ENCODE results near the gene HOXD12. TPM values are rescaled to one million over a fixed set of nuclear protein-coding genes. Genes with fewer than 3 reads are reported as not detected.

Gene HOXD12
- polyA plus RNA-seq, 1 experiment, result not detected

DNA sequence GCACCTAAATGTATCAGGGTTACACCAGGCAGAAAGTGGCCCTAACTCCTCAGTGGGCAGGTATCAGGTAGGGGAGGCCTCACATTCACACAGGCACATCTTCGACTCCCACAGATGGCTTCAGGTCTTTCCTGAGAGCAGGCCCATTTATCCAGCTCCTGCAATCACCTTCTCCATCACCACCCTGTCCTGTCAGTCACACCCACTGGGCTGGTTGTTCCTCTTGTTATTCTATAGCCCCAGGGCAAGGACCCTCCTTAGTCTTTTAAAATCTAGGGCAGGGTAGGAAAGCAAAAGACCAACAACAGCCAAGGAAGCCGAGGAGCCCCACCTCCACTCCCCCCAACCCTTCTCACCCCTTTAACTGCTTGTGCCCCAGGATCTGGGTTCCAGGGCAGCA, 42.7 kb downstream of the HOXD12 start:
- no peak for DNase-seq (ENCODE audit: low read depth)
- Histone ChIP-seq H3K36me3 (ENCODE audit: control insufficient read depth, insufficient read depth, low read length) (no peaks in the 10 kb centered on the region), H3K4me3 (ENCODE audit: low read depth, low read length) (no peak overlapping the region), H3K27me3 (ENCODE audit: control insufficient read depth, insufficient read depth, low read length) (peaks cover 40% of the 10 kb centered on the region)
- TF ChIP-seq, protein P1, sequence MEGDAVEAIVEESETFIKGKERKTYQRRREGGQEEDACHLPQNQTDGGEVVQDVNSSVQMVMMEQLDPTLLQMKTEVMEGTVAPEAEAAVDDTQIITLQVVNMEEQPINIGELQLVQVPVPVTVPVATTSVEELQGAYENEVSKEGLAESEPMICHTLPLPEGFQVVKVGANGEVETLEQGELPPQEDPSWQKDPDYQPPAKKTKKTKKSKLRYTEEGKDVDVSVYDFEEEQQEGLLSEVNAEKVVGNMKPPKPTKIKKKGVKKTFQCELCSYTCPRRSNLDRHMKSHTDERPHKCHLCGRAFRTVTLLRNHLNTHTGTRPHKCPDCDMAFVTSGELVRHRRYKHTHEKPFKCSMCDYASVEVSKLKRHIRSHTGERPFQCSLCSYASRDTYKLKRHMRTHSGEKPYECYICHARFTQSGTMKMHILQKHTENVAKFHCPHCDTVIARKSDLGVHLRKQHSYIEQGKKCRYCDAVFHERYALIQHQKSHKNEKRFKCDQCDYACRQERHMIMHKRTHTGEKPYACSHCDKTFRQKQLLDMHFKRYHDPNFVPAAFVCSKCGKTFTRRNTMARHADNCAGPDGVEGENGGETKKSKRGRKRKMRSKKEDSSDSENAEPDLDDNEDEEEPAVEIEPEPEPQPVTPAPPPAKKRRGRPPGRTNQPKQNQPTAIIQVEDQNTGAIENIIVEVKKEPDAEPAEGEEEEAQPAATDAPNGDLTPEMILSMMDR (IDR thresholded peaks at IDR 0.05; ENCODE audit: insufficient read depth, low read depth, low read length), result no peak
- CTCF ChIA-PET, result interaction anchor here (4.7 to 8.7 kb wide), 2 partner anchors 313 to 411 kb away, joined by 27 to 110 read pairs; no protein-coding TSS in a partner anchor
- POLR2A ChIA-PET, result no interaction called here

DNA sequence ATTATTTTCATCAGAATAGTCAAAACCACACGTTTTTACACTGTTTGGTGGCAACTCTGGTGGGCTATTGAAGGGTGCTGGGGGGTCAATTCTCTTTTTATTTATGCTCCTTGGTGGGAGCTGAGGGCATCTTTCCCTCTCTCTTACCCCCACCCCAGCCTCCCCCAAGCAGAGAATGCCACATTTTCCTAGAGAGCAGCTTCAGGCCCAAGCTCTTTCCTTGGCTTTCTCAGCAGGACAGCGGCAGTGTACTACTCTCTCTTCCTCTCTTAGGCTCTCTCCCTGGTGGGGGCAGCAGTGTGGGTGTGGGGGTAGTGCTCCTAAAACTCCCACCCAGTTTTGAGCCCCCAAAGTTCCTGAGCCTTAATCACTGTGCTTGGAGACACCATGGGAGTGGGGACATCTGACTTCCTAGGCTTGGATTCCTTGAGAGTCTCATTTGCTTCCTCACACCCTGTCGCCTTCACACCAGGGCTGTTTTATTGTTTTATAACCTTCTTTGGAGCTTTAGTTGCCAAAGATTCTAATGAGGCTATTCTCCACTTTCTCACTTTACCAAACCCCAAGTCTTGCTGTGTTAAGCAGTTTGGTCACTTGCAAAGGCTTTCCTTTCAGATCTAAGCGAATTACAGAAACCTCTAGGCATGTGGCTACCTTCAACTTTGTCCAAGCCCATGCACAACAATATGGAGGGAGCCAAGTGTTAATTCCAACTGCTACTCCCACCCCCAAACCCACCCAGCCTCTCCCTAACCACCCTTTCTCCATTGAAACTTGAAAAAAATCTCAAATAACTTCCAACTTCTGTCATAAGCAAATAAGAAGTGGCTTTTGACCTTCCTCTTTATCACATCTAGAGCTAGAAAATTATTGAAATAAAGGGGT, 45.7 kb downstream of the HOXD12 start:
- Histone ChIP-seq H3K4me3 (ENCODE audit: low read depth, low read length) (no peak overlapping the region), H3K27me3 (ENCODE audit: control insufficient read depth, insufficient read depth, low read length) (peaks cover 51% of the 10 kb centered on the region), H3K36me3 (ENCODE audit: control insufficient read depth, insufficient read depth, low read length) (no peaks in the 10 kb centered on the region)
- CTCF ChIA-PET, result interaction anchor here (0.7 to 8.7 kb wide), 6 partner anchors 13 to 492 kb away, joined by 3 to 110 read pairs (median 6); no protein-coding TSS in a partner anchor
- POLR2A ChIA-PET, result no interaction called here
- TF ChIP-seq, protein P1 (IDR thresholded peaks at IDR 0.05; ENCODE audit: insufficient read depth, low read depth, low read length), result no peak
- no peak for DNase-seq (ENCODE audit: low read depth)

DNA sequence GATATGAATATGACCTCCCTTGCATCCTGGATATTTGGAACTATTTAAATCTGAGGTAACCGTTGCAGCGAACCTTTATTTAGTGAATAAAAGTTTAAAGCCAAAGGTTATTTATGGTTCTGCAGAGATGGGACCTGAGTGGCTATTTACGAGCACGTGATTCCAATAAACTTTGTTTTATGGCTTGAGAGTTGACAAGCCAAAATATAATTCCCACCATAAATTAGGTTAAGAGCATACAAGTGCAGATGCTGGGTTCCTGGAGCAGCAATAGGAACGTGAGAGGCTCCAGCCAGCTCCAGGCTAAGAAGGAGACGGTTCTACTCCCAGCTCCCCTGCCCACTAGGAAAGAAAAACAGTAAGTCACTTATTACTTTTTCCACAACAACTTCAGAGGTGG, 46.5 kb downstream of the HOXD12 start:
- ChIA-PET CTCF (interaction anchor here (0.7 to 8.7 kb wide), 4 partner anchors 14 to 408 kb away, joined by 3 to 110 read pairs (median 15); no protein-coding TSS in a partner anchor), POLR2A (no interaction called here)
- no peak for DNase-seq (ENCODE audit: low read depth)
- TF ChIP-seq, protein P1 (IDR thresholded peaks at IDR 0.05; ENCODE audit: insufficient read depth, low read depth, low read length), result no peak
- Histone ChIP-seq H3K27me3 (ENCODE audit: control insufficient read depth, insufficient read depth, low read length) (peaks cover 55% of the 10 kb centered on the region), H3K36me3 (ENCODE audit: control insufficient read depth, insufficient read depth, low read length) (no peaks in the 10 kb centered on the region), H3K4me3 (ENCODE audit: low read depth, low read length) (no peak overlapping the region)

DNA sequence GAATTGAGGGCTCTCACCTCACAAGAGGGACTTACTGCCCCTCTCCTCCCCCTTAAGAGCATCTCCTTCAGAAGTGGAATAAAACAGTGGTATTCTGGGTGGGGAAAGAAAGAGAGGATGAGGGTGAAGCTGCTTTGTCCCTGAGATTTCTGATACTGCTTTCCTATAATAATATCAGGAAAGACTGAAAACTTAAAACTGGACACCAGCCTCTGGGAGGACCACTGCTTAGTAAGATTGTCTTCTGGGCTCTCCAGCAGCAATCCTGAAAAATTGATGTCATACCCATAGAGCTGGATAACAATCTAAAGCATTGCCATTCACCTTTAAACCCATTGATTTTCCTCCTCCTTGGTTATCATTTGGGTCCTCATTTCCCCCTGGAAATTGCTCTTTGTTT, 47.0 kb downstream of the HOXD12 start:
- ChIA-PET POLR2A (no interaction called here), CTCF (interaction anchor here (0.5 to 4.7 kb wide), 3 partner anchors 369 to 442 kb away, joined by 3 to 27 read pairs (median 3); no protein-coding TSS in a partner anchor)
- no peak for DNase-seq (ENCODE audit: low read depth)
- TF ChIP-seq, protein P1 (IDR thresholded peaks at IDR 0.05; ENCODE audit: insufficient read depth, low read depth, low read length), result no peak
- H3K4me3 ChIP-seq (ENCODE audit: low read depth, low read length), result no peak overlapping the region
- H3K36me3 ChIP-seq (ENCODE audit: control insufficient read depth, insufficient read depth, low read length), result no peaks in the 10 kb centered on the region
- peaks cover 58% of the 10 kb centered on the region for H3K27me3 ChIP-seq (ENCODE audit: control insufficient read depth, insufficient read depth, low read length)

DNA sequence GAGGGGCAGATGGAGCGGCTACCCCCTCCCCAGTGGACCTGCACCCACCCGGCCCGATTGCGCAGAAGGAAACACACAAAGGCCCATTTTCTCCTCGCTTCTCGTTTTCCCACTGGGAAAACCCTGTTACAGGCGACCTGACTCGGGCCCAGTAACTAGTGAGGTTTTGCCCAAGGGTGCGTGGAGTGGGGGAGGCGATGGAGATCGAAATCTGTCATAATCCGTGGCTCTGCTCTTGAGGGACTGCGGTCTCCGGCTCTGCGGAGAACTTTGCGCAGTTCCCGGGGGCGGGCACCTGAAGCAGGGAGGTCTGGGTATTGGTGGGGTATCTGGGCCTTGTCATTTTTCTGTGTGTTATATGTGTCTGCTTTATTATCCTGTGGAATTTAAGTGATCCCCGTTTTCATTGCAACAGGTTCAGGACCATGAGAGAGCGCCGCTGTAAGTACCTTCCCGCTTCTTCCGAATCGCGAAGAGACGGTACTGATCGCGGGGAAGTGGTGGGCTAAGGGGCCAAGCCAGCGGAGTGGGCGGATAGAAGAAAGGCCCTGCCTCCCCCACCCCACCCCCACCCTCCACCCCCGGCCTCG, 47.7 kb downstream of the HOXD12 start:
- ChIA-PET POLR2A (no interaction called here), CTCF (interaction anchor here (0.5 to 1.7 kb wide), 3 partner anchors 307 to 441 kb away, joined by 3 to 6 read pairs (median 4); no protein-coding TSS in a partner anchor)
- TF ChIP-seq, protein P1 (IDR thresholded peaks at IDR 0.05; ENCODE audit: insufficient read depth, low read depth, low read length), result no peak
- peaks cover 61% of the 10 kb centered on the region for H3K27me3 ChIP-seq (ENCODE audit: control insufficient read depth, insufficient read depth, low read length)
- H3K4me3 ChIP-seq (ENCODE audit: low read depth, low read length), result no peak overlapping the region
- no peak for DNase-seq (ENCODE audit: low read depth)
- no peaks in the 10 kb centered on the region for H3K36me3 ChIP-seq (ENCODE audit: control insufficient read depth, insufficient read depth, low read length)
